Activated T-cell treated with anti-CD3 and anti-CD28 coated beads for 48 hours (primary cell): ENCODE measurements around the gene JAM3.
A peak's percentile ranks its signal among the peaks of the same experiment; 100 is the strongest.
"Not testable (repeated sequence)": the region's sequence is repeated elsewhere in the genome, so short reads cannot be mapped to it uniquely, and the experiment has no call there.

Experiments used
- DNase-seq: peaks from one replicate; pipeline ENCODE4 v3.0.0-alpha.2; 2020; ENCODE audit warnings: low read depth

The JAM3 gene

DNA sequence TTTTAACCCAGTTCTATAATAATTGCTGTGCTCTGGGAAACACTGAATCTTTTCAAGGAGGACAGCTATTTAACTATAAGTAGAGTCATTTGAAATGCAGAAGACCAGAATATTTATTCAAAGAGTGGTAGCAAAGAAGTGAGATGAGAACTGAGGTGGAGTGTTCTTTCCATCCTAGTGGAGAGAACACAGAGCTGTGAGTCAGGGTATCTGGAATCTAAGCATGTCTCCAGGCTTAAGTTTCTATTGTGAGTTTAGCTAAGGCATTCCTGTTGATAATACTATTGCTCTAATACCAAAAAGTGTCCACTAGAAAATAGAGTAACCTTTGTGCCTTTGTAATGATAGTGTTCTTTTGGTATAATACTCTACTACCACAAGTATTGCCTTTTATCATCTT, 32.4 kb downstream of the JAM3 start:
- DNase-seq = no peak

GRCh38 chr11:134110252-134110815, 41.5 kb downstream of the JAM3 start:
- DNase-seq = no peak

GRCh38 chr11:134113787-134114186, 44.9 kb downstream of the JAM3 start:
- DNase-seq = not testable (repeated sequence)

- DNase-seq = no peak
Observed at GRCh38 chr11:134116210-134116609, 47.3 kb downstream of the JAM3 start.

DNA sequence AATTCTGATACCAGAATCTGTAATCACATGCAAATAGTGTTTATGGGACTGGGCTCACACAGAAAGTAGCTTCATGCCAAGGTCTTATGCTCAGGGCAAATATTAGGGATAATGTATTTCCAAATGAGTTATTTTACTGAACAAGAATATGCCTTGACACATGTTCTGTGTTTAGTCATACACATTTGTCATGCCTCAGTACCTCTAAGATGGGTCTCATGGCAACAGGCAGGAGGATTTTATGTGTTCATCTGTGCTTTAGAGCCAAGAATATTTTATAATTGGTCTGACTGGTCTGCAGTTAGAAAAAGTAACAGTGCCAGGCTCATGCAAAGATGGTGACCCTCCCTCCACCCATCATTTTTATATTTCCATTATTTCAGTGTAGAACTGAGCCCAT, 49.1 kb downstream of the JAM3 start:
- no peak for DNase-seq

DNA sequence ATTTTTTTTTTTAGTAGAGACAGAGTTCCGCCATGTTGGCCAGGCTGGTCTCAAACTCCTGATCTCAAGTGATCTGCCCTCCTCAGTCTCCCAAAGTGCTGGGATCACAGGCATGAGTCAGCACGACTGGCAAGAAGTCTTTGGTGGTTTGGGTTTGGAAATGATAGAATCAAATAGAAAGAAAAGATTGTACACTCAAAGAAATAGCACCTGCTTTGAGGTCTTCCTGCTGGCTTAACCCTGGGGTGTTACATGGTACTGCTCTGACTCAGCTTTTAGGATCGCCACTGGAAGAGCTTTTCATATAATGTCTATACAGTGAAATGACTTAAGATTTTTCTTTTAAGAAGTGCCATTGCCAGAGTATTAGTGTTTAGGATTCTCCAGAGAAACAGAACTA, 50.2 kb downstream of the JAM3 start:
- no peak for DNase-seq

- no peak for DNase-seq
Observed at GRCh38 chr11:134120143-134120850, 51.4 kb downstream of the JAM3 start.

GRCh38 chr11:134120921-134121526, 52.2 kb downstream of the JAM3 start:
- no peak for DNase-seq

GRCh38 chr11:134124660-134125451, 56.0 kb downstream of the JAM3 start:
- DNase-seq = no peak

DNA sequence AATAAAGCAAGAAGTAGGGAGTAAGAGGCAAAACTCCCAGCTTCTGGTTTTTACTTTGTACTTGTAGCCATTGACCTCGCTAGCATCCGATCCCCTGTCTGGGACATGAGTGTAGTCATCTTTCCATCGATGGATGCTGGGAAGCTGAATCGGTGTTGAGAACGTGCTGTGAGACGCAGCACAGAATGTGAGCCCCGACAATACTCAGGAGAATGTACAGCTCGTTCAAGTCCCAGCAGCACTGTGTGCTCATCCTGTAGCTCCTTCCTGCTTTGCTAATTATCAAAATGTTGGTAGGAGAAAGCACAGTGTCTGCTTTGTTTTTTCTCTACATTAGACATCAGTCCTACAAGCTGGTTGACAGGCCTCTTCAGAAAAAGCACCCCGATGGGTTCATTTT, 56.6 kb downstream of the JAM3 start:
- no peak for DNase-seq

DNA sequence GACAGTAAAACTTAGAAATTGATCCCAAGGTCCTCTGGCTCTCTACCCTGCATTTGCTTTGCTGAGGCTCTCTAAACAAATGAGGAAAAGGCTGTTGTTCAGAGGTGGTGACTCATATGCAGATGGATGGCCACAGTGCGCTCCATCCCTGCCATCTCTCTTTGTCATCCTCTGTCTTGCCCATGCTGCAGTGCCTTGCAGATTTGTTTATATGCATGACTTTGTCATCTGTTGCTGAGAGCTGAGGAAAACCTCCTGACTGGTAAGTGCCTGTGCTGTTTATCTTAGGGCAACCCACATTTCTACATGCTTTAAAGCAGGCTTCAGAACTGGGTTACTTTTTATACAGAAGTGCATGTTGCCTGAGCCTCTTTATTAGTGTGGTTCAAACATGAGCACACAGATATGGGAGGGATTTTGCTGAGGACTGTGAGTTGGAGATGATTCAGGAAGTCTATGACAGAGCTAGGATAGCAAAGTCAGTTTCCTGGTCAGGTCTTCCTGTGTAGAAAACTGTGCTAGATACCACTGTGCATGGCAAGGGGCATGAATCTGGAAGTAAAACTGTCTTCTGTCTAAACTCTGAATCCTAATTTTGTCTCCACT, 57.4 kb downstream of the JAM3 start:
- DNase-seq = no peak

DNA sequence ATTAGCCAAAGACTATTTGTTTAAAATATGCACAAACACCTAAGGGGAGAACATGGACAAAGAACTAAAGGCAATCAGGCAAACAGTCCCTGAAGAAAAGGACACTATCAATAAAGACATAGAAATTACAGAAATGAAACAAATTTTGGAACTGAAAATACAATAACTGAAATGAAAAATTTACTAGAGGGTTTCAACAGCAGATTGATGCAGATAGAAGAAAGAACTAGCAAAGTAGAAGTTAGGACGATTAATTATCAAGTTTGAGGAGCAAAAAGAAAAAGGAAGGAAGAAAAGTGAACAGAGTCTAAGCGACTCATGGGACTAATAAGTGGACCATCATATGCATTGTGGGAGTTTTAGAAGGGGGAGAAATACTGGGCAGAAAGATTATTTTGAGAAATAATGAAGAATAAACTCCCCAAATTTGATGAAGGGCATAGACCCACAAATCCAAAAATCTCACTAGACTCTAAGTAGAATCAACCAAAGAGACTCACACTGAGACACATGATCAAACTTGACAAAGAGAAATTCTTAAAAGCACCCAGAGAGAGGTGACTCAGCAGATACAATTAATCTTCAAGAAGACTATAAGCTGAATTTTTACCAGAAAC, 62.9 kb downstream of the JAM3 start:
- DNase-seq = no peak

GRCh38 chr11:134132808-134133207, 63.9 kb downstream of the JAM3 start:
- DNase-seq = no peak

DNA sequence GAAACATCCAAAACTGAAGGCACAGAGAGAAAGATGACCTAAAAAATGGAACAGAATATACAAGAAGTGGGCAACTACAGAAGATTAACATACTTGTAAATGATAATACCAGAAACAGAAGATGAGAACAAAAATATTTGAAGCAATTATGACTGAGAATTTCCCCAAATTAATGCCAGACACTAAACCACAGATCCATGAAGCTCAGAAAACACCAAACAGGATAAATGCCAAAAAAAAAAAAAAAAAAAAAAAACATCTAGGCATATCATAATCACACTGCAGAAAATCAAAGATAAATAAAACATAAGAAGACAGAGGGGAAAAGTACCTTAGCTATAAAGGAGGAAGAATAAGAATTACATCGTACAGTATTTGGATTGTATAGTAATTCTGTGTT, 65.3 kb downstream of the JAM3 start:
- no peak for DNase-seq

- no peak for DNase-seq
Observed at GRCh38 chr11:134138376-134138775, 69.5 kb downstream of the JAM3 start.

DNA sequence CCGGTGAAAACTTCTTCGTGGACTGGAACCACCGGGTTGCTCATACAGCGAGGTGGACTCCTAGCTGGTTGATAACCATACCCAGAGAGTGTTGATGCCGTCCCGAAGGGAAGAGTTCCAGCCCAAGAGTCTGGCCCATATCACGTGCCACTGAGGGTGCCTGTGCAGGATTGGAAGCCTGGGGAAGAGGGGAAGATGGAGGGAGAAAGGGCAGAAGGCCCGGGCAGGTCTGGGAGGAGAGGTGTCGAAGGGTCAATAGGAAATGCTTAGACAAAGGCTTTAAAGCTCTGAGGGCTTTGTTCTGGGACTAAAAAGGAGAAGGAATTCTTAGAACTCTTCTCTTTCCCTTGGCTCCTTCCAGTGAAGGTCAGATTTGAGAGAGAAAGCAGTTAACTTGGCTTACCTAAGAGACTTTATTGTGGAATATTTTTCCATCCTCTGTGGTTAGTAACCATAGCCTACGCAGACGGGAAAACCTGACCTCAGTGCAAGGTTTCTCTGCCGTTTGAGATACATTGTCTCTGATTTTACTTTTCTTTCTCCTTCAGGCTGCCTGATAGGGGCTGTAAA, 70.5 kb downstream of the JAM3 start:
- no peak for DNase-seq

GRCh38 chr11:134139873-134140331, 71.0 kb downstream of the JAM3 start:
- DNase-seq = peak; percentile 15

DNA sequence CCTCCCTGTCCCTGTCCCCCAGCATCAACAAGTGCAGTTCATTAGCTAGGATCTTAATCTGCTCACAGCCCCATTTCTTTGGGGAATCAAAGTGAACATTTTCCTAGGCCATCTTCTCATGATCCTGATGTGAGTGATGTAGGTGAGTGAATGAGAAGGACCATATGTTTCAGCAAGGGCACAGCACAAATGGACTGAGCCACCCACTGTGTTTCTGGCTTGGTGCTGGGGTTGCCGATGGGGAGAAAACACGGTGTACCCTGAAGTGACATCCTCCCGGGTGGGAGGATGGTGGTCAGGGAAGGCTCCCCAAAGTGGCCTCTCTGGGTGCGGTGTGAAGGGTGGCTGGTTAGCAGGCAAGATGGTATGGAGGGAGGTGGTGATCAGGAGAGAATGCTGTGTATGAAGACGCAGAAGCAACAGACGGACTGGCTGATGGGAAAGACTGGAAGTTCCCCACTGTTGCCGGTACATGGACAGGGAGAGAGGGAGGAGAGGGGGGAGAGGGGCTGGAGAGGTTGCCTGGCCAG, 72.2 kb downstream of the JAM3 start:
- no peak for DNase-seq

DNA sequence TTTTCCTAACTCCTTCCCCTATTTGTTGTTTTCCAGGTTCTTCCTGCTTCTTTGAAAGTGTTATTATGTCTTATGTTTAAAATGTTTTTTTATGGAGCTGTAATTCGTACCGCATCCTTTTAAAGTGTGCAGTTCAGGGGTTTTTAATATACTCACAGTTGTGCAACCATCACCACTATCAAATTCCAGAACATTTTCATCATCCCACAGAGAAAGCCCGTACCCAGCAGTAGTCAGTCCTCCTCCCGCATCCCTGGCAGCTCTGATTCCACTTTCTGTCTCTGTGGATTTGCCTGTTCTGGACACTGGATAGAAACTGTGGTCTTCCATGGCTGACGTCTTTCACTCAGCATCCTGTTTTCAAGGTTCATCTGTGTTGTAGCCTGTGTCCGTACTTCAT, 73.7 kb downstream of the JAM3 start:
- no peak for DNase-seq

DNA sequence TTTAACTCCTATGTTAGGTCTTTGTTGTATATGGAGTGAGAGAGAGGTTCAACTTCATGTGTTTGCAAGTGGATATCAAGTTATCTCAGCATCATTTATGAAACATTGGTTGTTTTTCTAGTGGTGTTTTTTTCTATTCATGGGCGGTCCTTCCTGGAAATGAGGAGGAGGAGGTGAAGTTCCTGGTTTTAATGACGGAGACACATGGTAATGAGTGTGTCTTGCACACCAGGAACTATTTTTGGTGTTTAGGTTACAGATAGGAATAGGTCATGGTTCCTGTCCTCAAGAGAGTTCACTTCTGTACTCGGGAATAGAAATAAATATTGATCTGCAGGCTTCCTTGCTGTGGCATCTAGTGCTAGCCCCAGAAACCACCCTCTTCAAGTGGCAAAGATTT, 74.9 kb downstream of the JAM3 start:
- no peak for DNase-seq

DNA sequence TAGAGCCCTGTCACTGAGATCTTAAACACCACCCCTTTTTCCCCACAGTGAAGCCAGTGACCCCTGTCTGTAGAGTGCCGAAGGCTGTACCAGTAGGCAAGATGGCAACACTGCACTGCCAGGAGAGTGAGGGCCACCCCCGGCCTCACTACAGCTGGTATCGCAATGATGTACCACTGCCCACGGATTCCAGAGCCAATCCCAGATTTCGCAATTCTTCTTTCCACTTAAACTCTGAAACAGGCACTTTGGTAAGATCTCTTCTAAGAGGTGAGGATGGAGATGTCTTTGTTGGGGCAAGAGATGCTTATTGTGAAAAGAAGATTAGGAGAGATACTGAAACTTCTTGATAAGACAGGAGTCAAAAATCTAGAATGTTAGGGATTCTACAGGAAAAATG, 75.9 kb downstream of the JAM3 start:
- no peak for DNase-seq
